Measurements from ENCODE around the gene DPH2. TPM values are rescaled to one million over a fixed set of nuclear protein-coding genes. Genes with fewer than 3 reads are reported as not detected.

The DPH2 gene
- total RNA-seq, 4 donors from 2014 or later = 27.8 to 64.4 (median 39.8) TPM

- peak within 1 kb of the TSS; percentile 65 for H3K27ac ChIP-seq
- no peaks in the 10 kb centered on the region for H3K27me3 ChIP-seq
- peak in 1 of 2 donors; percentile 78 for DNase-seq (ENCODE audit: low spot score in 2 of 2)
- H3K9me3 ChIP-seq = no peaks in the 10 kb centered on the region
- TF ChIP-seq CTCF (IDR thresholded peaks at IDR 0.05) (no peak), EP300 (IDR thresholded peaks at IDR 0.05) (no peak), POLR2AphosphoS5 (IDR thresholded peaks at IDR 0.05) (no peak), POLR2A (IDR thresholded peaks at IDR 0.05) (no peak)
- H3K36me3 ChIP-seq = peaks cover 13% of the 10 kb centered on the region
- H3K4me1 ChIP-seq = peaks cover 62% of the 10 kb centered on the region
- H3K4me3 ChIP-seq = peak within 1 kb of the TSS; percentile 85
- WGBS = 15% methylated on average over 17 of the region's 54 CpGs
These were observed 8.9 kb downstream of the DPH2 start, which contains the start of gene B4GALT2 for GRCh38 chr1:43978551-43979260. TSS of gene B4GALT2 (plus strand) at chr1:43979210. CDS start at chr1:43981161, 1,951 bp downstream.

DNA sequence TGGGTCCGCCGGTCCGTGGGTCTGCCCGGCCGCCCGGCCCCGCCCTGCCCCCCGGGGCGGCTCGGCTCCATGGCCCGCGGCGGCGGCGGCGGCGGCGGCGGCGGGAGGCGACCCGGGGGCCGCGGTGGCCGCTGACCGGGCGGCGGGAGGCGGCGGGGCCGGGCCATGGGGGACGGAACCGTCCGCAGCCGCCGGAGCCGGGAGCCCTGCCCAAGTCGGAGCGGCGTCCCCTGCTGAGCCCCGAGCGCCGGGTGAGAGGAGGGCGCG, 9.4 kb downstream of the DPH2 start:
- TF ChIP-seq POLR2AphosphoS5 (IDR thresholded peaks at IDR 0.05) = no peak
- no peak for TF ChIP-seq EP300 (IDR thresholded peaks at IDR 0.05)
- no peak for TF ChIP-seq POLR2A (IDR thresholded peaks at IDR 0.05)
- no peak for TF ChIP-seq CTCF (IDR thresholded peaks at IDR 0.05)
- Histone ChIP-seq H3K4me1 (peaks cover 58% of the 10 kb centered on the region), H3K36me3 (peaks cover 13% of the 10 kb centered on the region), H3K4me3 (peak overlapping the region; percentile 85), H3K27ac (peak overlapping the region; percentile 65), H3K9me3 (no peaks in the 10 kb centered on the region), H3K27me3 (no peaks in the 10 kb centered on the region)
- no CpG with 5 or more reads among the region's 45 CpGs for WGBS
- no peak for DNase-seq (ENCODE audit: low spot score in 2 of 2)

DNA sequence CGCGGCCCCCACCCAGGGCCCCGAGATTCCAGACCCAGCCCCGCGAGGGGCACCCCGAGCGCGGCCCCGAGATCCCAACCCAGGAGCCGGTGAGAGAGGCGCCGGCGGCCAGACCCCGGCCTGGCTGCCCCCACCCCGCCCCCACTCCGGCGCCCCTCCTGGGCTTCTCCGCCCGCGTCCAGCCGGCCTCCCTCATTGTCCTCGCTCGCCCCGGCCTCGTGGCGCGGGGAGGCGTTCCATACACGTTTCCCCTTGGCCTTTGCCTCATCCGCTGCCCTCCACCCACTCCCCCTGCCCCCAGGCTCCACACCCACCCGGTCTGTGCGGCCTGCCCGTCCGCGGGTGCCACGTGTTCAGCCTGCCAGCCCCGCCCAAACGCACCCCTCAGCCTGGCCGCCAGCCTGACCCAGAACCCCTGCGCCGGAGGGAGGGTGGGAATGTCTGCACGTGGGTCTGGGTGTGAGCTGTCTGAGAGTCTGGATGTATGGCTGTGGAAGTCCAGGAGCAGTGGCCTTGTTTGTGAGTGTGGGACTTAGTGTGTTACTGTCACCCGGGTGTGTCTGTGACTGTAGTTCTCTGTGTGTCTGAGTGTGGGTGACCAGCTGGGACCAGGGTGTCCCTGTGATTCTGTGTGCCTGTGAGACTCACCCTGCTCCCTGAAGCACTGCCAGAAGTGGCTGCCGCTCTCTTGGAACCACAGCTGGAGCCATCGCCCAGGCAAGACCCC, 9.9 kb downstream of the DPH2 start:
- Histone ChIP-seq H3K4me1 (peaks cover 57% of the 10 kb centered on the region), H3K27ac (peak overlapping the region; percentile 65), H3K4me3 (peak overlapping the region; percentile 85), H3K27me3 (no peaks in the 10 kb centered on the region), H3K36me3 (peaks cover 16% of the 10 kb centered on the region), H3K9me3 (no peaks in the 10 kb centered on the region)
- peak in 1 of 2 donors; percentile 83 for DNase-seq (ENCODE audit: low spot score in 2 of 2)
- TF ChIP-seq CTCF (IDR thresholded peaks at IDR 0.05) = no peak
- no peak for TF ChIP-seq POLR2A (IDR thresholded peaks at IDR 0.05)
- TF ChIP-seq POLR2AphosphoS5 (IDR thresholded peaks at IDR 0.05) = no peak
- no peak for TF ChIP-seq EP300 (IDR thresholded peaks at IDR 0.05)
- 0% methylated on average over 5 of the region's 45 CpGs for WGBS

DNA sequence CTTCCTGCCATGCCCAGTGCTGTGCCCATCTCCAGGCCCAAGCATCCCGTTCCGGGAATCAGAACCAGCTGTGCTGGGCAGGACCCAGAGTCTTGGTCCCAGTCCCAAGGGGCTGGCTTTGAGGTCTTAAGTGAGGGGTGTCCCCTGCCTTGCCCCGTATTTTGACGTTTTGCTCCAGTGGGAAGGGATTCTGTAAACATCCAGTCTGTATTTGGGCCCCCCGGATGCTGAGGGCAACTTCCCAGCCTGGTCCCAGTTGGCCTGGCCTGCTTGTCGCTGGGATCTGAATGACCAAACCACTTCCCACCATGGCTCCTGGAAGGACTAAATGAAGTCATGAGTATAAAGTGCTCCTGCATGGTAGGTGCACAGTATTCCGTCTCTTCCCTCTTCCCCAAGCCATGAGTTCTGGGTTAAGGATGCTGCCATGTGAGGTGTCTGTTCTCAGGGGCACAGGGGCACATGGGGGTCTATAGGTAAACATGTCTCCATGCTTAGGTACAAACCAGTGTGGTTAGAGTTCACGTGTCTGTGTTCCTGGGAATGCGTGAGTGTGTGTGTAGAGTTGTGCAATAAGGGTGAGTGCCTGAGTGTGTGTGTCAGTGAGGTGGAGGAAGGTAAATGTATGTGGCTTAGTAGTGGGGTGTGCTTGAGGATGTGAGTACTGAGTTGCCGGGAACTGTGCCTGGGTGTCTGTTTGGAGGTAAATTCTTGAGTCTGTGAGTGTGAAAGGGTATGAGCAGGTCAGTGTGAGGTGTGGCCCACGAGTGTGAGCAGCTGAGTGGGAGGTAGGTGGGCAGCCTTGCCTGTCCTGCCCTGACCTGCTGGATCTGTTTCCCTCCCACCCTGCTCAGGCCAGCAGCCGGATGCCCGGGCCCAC, 10.7 kb downstream of the DPH2 start:
- Histone ChIP-seq H3K4me1 (peaks cover 54% of the 10 kb centered on the region), H3K36me3 (peaks cover 22% of the 10 kb centered on the region), H3K27me3 (no peaks in the 10 kb centered on the region), H3K27ac (peak overlapping the region; percentile 65), H3K4me3 (peak overlapping the region; percentile 85), H3K9me3 (no peaks in the 10 kb centered on the region)
- 34% methylated on average over 11 of the region's 13 CpGs for WGBS
- DNase-seq (ENCODE audit: low spot score in 2 of 2) = no peak
- TF ChIP-seq EP300 (IDR thresholded peaks at IDR 0.05) (no peak), POLR2A (IDR thresholded peaks at IDR 0.05) (no peak), POLR2AphosphoS5 (IDR thresholded peaks at IDR 0.05) (no peak), CTCF (IDR thresholded peaks at IDR 0.05) (no peak)
